Glutamatergic neuron (in vitro differentiated cells): ENCODE results near the gene TMEM31. TPM values are rescaled to one million over a fixed set of nuclear protein-coding genes. Genes with fewer than 3 reads are reported as not detected.

ENCODE experiments used
- DNase-seq: peaks from one replicate; pipeline ENCODE4 v3.0.0; 2022
- H3K27ac Mint-ChIP-seq: one replicate; pipeline ENCODE4 v1.8.0; 2020; ENCODE audit warnings: mild to moderate bottlenecking, mixed read lengths, inconsistent platforms; ENCODE audit not compliant: unreplicated experiment
- H3K27me3 Mint-ChIP-seq: one replicate; pipeline ENCODE4 v1.8.0; 2020; ENCODE audit warnings: mild to moderate bottlenecking, moderate library complexity, mixed read lengths, inconsistent platforms; ENCODE audit not compliant: unreplicated experiment
- H3K36me3 Mint-ChIP-seq: one replicate; pipeline ENCODE4 v1.8.0; 2020; ENCODE audit warnings: mild to moderate bottlenecking, mixed read lengths, inconsistent platforms; ENCODE audit not compliant: unreplicated experiment
- H3K4me1 Mint-ChIP-seq: one replicate; pipeline ENCODE4 v1.8.0; 2020; ENCODE audit warnings: mild to moderate bottlenecking, low read depth, mixed read lengths, inconsistent platforms; ENCODE audit not compliant: unreplicated experiment
- H3K4me3 Mint-ChIP-seq: one replicate; pipeline ENCODE4 v1.8.0; 2020; ENCODE audit warnings: mild to moderate bottlenecking, mixed read lengths, inconsistent platforms; ENCODE audit not compliant: unreplicated experiment
- H3K9me3 Mint-ChIP-seq: one replicate; pipeline ENCODE4 v1.8.0; 2020; ENCODE audit warnings: mild to moderate bottlenecking, moderate library complexity, mixed read lengths, inconsistent platforms; ENCODE audit not compliant: unreplicated experiment
- total RNA-seq: library from RNA; stranded (reverse); fragmentation: NEBNext Ultra II Directional; extraction: Animal tissue kit (Norgen Biotek cat#: 25700); gene quantifications from one replicate; pipeline ENCODE4 v1.2.1, GENCODE V29; 2021; ENCODE audit not compliant: unreplicated experiment
- TF ChIP-seq, protein P1 (sequence below): fragments of 200-600 bp; sonication (generic); IDR thresholded peaks from one replicate; pipeline ENCODE4 v1.5.0; 2021; ENCODE audit not compliant: partially characterized antibody, unreplicated experiment

The TMEM31 gene
- total RNA-seq, 1 donor from 2014 or later = not detected

DNA sequence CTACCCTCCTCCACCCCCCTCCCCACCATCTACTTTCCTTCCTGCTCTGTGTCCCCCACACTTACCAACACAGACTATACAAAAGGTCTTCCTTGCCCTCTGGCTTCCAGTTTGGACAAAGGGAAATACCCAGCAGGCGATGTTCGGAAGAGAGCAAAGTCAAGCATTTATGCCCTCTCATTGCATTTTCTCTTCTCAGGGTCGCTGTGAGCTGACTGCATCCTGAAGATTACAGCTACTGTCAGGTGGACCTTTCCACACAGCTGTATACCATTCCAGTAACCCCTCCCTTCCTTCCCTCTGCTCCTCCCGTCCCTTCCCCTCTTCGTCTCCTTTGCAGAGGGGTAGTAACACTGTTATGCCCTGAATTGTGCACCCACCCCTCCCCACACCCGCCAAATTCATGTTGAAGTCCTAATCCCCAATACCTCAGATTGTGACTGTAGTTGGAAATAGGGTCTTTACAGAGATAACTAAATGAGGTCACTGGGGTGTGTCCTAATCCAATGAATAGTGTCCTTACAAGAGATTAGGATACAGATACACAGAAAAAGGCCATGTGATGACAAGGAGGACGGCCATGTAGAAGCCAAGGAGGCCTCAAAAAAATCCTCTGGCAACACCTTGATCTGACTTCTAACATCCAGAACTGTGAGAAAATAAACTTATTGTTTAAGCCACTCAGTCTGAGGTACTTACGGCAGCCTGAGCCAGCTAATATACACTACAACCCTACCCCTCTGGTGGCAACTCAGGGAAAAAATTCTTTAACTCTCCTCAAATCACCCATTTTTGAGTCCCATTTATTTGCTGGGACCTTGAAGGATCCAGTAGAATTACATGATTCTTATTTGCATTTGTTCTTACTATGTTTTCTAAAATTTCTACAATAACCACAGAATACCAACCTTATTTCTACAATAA is 35.9 kb upstream of the TMEM31 start:
- H3K36me3 Mint-ChIP-seq = peaks cover 4% of the 10 kb centered on the region
- no peak overlapping the region for H3K27ac Mint-ChIP-seq
- TF ChIP-seq, protein P1, sequence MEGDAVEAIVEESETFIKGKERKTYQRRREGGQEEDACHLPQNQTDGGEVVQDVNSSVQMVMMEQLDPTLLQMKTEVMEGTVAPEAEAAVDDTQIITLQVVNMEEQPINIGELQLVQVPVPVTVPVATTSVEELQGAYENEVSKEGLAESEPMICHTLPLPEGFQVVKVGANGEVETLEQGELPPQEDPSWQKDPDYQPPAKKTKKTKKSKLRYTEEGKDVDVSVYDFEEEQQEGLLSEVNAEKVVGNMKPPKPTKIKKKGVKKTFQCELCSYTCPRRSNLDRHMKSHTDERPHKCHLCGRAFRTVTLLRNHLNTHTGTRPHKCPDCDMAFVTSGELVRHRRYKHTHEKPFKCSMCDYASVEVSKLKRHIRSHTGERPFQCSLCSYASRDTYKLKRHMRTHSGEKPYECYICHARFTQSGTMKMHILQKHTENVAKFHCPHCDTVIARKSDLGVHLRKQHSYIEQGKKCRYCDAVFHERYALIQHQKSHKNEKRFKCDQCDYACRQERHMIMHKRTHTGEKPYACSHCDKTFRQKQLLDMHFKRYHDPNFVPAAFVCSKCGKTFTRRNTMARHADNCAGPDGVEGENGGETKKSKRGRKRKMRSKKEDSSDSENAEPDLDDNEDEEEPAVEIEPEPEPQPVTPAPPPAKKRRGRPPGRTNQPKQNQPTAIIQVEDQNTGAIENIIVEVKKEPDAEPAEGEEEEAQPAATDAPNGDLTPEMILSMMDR = no peak
- no peaks in the 10 kb centered on the region for H3K9me3 Mint-ChIP-seq
- no peaks in the 10 kb centered on the region for H3K4me1 Mint-ChIP-seq
- no peaks in the 10 kb centered on the region for H3K27me3 Mint-ChIP-seq
- no peak for DNase-seq
- no peak overlapping the region for H3K4me3 Mint-ChIP-seq

DNA sequence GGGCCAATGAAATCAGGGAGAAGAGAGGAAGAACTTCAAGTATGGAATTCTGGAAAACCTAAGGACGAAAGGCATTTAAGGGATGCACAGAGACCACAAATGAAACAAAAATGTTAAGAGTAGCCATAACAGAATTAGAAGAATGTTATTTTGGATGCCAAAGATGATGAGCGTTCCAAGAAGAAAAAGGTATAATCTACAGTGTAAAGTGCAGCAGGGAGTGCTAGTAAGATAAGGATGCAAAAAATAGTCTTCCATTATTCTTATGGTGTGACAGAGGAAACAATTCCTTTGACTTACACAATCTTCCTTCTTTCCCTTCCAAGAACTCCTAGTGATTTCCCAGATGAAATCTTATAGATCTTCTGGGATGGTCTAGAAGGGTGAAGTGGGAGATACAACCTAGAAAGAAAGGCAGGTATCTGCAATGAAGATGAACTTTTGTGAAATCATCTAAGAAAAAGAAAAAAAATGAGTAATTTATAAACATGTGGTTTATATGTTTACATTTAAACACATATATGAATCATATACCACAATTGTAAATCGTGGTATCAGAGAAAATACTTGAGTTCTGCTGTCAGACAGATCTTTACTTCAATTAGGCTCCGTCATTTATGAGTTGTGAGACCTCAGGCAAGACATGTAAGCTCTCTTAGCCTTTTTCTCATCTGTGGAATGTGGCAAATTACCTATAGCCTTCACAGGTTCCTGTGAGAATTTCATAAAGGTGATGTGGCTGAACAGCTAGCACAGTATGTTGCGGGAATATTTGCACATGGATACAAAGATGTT is 32.3 kb upstream of the TMEM31 start:
- H3K36me3 Mint-ChIP-seq = peaks cover 4% of the 10 kb centered on the region
- no peak for DNase-seq
- no peaks in the 10 kb centered on the region for H3K9me3 Mint-ChIP-seq
- no peaks in the 10 kb centered on the region for H3K4me1 Mint-ChIP-seq
- TF ChIP-seq, protein P1 = no peak
- H3K27me3 Mint-ChIP-seq = no peaks in the 10 kb centered on the region
- no peak overlapping the region for H3K4me3 Mint-ChIP-seq
- H3K27ac Mint-ChIP-seq = no peak overlapping the region

DNA sequence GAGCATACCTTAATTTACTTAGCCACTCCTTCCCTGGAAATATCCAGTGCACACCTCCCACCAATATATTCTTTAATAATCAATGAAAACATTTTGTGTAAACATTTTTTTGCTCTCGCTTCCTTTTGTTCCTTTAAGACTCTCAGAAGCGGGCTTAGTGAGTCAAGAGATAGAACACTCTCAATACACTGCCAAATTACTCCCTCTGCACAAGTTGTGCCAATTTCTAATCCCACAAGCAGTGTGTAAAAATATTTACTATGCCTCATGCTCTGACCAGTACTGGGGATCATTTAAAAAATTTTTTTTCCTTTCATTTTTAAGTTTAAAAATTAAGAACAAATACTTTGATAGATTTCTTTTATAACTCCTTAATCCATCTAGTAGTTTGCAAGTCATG is 29.3 kb upstream of the TMEM31 start:
- DNase-seq = no peak
- no peaks in the 10 kb centered on the region for H3K4me1 Mint-ChIP-seq
- H3K4me3 Mint-ChIP-seq = no peak overlapping the region
- no peak overlapping the region for H3K27ac Mint-ChIP-seq
- peaks cover 4% of the 10 kb centered on the region for H3K36me3 Mint-ChIP-seq
- TF ChIP-seq, protein P1 = no peak
- no peaks in the 10 kb centered on the region for H3K27me3 Mint-ChIP-seq
- H3K9me3 Mint-ChIP-seq = no peaks in the 10 kb centered on the region

DNA sequence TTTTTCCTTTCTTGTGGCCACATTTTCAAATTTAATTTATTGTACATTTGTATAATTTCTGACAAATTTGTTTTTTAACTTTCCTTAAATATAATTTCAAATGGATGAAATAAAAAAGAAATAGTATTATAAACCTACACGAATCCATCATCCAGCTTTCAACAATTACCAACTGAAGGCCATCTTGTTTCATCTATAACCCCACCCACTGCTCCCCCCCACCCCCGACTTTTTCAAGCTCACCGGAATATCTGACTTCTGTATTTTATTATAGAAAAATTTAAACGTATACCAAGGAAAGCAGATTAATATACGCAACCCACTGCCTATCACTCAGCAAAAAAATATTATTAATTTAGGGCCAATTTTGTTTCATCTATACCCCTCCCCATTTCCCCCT is 25.3 kb upstream of the TMEM31 start:
- no peak for DNase-seq
- Mint-ChIP-seq H3K36me3 (no peaks in the 10 kb centered on the region), H3K27ac (peak overlapping the region; percentile 97), H3K4me1 (no peaks in the 10 kb centered on the region), H3K27me3 (no peaks in the 10 kb centered on the region), H3K4me3 (peak overlapping the region; percentile 90), H3K9me3 (no peaks in the 10 kb centered on the region)
- TF ChIP-seq, protein P1 = no peak
